NOMO-1 treated with dmso at 0.1 percent for 144 hours (cell line): Measurements from ENCODE around the gene STAMBPL1.
A peak's percentile ranks its signal among the peaks of the same experiment; 100 is the strongest.
"Not testable (repeated sequence)": the region's sequence is repeated elsewhere in the genome, so short reads cannot be mapped to it uniquely, and the experiment has no call there.

Source experiments
- DNase-seq: peaks from one replicate; lab custom pipeline; 2025; ENCODE audit not compliant: unreplicated experiment; lab: John Stamatoyannopoulos, UW

Gene STAMBPL1

DNA sequence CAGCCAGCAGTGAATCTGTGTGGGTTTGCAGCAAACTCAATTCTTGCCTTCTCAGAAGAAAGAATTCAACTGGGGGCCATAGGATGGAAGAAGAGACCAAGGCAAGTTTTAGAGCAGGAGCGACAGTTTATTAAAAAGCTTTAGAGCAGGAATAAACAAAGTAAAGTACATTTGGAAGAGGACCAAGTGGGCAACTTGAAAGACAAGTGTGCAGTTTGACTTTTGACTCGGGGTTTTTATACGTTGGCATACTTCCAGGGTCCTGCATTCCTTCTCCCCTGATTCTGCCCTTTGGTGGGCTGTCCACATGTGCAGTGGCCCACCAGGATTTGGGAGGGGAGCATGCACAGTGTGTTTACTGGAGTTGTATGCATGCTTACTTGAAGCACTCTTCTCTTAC is 25.4 kb upstream of the STAMBPL1 start:
- no peak for DNase-seq

DNA sequence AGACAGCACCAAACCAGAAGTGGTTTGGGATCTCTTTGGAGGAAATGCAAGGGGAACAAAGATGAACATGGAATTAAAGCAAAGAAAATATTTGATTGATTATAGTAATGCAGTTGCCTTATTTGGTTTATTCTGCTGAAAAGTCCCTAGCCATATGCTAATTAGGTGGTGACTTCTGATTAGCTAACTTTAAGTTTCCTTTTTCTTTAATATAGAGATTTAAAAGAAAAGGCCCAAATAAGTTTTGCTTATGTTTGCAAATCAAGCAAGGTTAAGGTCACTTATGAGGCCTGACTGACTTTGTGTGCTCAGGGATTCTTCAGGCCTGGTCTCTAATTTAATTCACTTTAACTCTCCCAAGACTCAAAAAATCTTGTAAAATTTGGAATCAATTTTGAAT is 22.2 kb upstream of the STAMBPL1 start:
- DNase-seq, result no peak

DNA sequence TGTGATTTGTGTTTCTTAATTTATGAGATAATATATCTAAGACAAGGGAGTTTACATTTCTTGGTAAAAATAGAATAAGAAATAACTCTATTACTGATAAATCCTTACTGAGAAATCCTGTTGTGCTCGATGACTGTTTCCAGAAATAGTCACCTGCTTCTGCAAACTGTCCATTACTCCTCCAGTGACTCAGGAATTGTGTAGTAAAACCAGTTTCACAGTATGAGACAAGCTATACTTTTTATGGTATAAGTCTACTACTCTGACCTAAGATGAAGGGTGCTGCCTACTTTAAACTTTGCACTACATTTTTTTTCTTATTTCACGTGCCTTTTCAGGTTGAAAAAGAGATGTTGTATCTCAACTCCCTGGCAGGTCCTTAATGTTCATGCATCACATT is 21.6 kb upstream of the STAMBPL1 start:
- no peak for DNase-seq

DNA sequence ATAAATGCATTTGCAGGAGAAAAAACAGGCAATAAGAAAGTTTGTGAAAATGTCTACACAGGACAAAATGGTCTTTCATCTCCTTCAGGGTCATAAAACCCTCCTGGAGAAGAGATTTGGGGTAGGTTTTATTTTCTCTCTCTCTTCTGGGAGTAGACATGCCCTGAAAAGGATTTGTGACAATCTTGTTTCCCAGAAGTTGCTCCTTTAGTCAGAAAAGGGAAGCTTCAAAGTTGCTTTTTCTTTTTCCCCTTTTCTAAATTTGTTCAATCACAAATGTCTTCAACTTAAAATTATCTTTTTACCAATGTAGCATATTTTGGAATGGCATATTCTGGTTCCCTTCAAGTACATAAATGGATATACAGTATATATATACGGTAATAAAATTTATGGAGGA is 19.0 kb upstream of the STAMBPL1 start:
- DNase-seq, result no peak

DNA sequence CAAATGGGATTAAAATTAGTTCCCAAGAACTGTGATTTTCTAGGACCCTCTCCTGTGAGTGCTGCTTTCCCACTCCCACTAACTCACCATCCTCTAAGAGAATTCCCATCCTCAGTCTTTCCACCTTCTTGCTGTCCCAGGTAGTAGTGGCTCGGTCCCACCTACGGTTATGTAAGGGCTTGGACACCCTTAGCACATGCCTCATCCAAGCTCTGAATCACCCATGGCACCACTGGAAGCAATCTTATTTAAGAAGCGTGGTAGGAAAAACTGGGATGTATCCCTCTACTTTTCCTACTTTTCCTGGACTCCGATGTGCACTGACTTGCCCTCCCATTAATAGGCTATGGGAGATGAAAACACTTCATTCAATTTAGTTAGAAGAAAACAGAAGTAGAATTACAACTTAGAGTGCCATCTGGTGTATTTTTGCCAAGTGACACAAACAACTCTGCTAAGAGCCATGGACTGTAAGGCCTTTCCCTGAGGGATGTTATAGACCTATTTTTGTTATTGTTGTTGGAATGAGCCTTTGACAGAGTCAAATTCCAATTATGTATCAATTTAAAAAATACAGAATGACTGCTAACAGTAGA is 14.7 kb upstream of the STAMBPL1 start:
- DNase-seq, result no peak

DNA sequence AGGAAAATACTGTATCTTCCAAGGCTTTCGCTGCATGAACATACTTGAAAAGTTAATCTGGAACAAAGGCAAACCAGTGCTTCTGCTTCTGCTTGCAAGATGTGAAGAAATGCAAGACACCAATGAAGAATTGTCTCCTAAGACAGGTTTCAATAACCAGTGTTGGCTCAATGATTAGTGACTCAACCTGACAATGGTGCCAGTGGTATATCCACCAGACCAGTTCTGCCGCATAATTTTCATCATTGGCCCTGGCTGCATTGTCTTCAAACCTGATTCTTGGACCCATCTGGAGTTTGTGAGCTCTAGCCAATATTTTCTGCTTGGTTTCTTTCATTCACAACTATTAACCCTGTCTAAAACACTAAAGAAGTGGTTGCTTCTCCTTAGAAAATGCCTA is 13.6 kb upstream of the STAMBPL1 start:
- DNase-seq, result no peak

DNA sequence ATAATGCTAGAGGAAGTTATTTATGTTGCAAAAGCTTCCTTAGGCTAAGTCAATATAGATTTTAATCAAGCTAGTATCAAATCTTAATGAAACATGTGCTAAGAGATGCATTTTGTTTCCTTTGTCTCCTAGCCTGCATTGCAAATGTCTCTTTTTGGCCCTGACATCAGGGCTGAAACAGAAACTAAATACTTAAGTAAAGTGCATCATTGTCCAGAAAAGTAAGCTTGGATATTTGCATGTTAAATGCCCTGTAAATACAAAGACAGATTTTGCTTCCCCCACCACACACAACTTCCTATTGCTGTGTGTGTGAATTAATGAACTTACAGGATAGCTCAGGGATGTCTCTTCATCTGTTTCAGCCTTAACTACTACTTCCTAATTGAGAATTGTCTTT is 10.0 kb upstream of the STAMBPL1 start:
- no peak for DNase-seq

DNA sequence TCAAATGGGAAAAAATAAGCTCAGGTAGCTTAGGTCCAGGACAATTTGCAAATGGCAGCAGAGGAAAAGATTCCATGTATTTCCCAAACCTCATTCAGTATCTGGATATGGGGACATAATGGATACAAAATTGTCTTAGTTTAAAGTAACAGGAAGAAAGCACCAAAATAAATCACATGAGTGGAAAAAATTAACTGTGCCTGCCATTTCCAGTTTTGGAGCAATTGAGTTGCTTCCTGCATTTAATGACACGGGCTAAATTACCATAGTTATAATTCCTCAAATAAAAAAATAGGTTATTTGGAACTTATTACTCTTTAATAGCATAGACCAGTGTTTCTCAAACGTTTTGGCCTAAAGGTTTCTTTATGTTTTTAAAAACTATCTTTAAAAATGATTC is 6.3 kb upstream of the STAMBPL1 start:
- no peak for DNase-seq

DNA sequence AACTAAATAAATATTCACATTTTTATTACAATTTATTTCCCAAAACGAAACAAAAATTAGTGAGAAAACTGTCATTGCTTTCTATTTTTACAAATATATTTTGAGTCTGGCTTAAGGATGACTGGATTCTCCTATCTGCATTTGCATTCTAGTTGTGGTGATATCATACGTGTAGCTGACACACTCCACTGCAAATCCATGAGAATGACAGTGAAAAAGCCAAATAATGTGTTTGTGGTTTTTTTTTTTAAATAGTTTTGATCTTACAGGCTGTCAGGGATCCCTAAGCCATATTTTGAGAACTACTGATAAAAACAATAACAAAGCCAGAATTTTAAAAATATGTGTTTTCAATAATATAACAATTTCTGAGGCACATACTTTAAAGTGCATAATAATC is 5.8 kb upstream of the STAMBPL1 start:
- DNase-seq, result no peak

DNA sequence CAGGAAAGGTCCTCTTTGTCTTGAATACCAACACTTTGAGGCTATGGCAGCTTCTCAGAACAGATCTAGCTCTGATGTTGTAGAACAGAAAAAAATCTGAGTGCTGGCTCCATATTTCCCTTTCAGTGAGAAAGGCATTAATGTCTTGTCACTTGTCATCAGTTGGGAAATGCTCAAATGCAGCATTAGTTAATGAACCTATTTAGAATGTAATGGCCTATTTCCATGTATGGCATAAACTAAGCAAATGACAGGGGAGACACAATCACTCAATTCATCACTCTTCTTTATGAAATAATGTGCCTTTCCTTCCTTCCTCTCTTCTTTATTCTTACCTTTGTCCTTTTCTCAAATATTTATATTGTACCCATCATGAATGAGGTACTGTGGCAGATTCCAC is 5.0 kb upstream of the STAMBPL1 start:
- no peak for DNase-seq

DNA sequence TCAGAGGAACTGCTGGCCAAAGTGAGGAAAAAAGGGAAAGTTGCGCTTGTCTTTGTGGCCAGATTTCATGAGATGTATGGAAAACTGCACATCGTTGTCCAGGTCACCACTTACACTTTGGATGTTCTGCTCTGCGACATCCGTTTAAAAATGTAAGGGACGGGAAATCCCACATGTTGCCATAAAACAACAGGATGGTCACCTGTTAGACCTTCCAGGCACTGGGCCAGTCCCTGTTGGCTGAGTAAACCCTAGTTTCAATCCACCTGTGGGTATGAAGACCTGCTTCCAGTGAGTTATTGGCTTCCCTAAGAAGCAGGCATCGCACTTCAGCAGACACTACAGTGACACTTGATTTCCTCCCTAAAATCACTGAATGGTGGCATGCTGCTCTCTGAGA is 2.7 kb upstream of the STAMBPL1 start:
- no peak for DNase-seq

DNA sequence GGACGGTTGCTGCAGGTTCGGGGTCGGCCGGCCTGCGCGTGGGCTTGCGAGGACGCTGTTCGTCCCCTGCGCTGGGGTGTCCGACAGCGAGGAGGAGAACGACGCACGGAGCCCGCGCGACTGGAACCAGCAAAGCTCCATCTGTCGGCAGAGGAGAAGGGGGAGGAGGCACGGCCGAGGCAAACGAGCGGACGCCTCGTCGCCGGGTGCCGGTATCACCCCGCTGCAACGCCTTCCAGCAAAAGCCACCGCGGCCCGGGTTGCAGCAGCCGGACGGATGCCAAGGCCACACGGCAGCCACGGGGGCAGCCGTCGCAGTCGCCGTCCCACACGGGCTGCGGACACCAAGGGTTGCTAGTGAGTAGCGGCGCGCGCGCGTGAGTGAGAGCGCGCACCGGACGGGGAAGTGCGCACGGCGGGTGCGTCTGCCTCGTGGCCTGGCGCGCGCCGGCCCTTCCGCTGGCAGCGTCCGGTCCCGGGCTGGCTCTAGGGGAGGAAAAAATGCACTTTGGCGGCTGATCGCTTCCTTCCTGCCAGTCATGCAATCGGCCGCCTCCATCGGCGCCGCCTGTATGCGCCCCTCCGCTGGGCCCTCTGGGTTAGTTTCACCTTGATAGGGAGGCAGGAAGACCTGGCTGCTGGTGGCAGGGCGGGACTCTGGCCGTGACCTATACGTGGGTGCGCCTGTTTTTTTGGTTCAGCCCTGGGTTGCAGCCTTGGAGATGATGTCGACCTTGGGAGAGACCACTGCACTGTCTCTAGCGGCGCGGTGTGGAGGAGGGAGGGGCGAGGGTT is 434 bp downstream of the STAMBPL1 start:
- peak; percentile 80 for DNase-seq

DNA sequence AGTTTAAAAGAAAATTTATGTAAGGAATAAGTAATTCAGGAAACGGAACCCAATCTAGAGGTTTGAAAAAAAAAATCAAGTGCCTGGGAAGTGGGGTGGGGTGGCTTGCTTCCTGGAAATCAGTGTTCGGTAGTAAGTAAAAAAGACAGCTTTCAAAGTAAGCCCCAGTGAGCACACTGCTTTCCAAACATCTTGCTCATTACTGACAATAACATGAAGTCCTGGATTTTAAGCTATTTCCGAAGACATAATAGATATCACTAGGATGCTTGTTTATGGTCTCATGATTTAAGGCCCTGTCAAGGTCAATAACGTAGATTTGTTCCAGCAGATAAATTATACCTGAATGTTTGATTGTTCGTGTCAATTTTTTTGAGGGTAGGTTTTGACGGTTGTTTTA is 1.3 kb downstream of the STAMBPL1 start:
- no peak for DNase-seq

DNA sequence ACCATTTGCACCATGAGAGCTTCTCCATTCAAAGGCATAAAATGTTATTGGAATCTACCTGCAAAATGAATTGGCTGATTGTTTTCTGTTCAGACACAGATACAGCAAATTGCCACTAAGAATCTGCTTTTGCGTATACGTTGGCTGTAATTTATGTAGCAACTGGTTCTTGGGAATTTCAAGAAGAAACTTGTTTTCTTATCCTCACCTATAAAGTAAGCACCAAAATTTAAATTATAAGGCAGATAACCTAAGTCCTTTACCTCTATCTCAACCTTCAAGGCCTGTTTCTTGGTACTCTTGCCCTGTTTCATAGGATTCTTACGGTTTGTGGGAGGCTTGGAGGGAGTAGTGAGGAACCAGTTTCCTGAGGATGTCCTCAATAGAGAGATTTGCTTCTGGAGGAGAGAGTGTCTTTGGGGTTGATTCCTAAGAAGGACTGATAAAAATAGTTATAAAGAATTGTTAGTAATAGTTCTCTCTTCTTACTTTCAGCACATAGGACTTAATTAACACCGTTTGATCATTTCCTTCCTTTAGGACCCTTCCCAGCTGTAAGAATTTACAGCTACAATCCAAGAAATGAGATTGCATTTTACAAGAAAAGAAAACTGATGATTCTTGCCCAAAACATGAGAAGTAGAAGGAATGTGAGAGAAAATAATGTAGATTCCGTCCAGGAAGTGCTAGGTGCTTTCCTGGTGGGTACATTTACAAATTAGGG is 2.0 kb downstream of the STAMBPL1 start:
- no peak for DNase-seq

DNA sequence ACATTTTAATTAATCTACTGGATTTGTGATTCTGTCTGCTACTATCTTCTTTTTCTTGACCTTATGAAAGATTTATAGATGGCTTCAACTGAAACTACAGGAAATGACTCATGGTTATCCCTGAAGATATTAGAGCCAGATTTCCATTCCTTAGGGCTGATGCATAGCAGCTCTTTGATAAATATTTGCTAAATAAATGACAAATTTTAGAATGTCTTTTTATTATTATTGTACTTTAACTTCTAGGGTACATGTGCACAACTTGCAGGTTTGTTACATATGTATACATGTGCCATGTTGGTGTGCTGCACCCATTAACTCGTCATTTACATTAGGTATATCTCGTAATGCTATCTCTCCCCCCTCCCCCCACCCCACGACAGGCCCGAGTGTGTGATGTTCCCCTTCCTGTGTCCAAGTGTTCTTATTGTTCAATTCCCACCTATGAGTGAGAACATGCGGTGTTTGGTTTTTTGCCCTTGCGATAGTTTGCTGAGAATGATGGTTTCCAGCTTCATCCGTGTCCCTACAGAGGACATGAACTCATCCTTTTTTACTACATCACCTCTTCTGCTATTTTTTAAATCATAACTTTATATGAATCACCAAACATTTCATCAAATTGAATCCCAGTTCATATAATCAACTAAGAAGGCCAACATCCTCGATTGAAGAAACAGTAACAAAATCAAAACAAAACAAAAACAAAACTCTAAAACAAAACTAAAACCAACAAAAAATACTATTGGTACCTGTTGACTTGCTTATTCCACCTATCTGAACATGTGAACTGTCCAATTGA is 2.8 kb downstream of the STAMBPL1 start:
- DNase-seq, result not testable (repeated sequence)

DNA sequence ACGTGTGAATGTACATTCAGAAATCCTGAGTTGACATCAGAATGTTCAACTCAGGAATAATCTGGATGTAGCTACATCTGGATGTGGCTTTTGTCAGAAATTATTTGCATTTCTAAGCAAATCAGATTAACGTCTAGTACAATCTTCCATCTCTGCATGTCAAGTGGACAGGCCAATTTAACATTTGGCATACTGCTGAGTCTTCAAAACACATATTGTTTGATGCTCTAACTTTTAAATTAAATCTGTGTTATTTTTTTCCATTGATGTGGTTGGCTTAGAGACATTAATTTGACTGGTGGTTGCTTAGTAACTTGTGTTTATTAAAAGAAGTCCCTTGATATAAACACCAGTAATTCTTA is 3.4 kb downstream of the STAMBPL1 start:
- no peak for DNase-seq

DNA sequence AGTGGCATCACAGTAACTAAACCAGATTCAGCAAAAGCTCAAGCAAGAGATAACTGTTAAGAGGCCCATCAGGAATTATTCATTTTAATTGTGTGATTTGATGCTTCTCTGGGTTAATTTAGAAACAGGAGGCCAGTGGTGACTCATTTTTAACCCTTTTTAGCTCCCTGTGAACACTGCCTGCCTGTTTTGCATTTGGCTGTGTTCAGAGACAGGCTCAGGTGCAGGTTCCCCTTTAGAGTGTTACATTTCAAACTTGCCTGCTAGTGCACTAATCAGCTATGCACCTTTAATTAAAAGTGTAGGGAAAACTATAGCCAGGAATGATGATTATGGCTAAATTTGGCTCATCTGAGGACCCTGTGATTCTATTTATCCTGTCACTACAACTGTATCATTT is 6.5 kb downstream of the STAMBPL1 start:
- no peak for DNase-seq

DNA sequence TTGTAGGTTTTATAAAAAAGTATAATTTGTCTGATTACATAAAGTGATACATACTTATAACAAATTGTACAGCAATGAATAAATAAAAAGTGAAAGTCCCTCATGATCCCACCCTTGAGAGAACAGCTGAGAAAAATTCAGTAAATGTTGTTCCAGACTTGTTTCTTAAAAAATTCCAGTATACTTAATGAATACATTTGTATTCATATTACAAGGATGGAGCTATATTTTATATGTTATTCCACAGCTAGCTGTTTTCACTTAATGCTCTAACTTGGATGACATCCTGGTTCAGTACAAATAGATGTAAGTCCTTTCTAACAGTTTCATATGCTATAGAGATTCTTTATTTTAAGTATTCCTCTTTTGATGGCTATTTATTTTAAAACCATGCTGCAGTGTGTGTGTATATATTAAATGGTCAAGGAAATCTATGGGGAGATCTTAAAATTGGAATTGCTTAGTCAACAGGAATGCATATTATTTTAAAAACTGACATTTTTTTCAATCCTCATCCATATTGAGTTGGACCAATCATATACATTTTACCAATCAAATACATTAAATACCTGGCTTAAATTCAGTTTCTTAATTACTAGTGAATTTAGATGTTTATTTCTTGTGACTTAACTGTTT is 8.9 kb downstream of the STAMBPL1 start:
- no peak for DNase-seq

DNA sequence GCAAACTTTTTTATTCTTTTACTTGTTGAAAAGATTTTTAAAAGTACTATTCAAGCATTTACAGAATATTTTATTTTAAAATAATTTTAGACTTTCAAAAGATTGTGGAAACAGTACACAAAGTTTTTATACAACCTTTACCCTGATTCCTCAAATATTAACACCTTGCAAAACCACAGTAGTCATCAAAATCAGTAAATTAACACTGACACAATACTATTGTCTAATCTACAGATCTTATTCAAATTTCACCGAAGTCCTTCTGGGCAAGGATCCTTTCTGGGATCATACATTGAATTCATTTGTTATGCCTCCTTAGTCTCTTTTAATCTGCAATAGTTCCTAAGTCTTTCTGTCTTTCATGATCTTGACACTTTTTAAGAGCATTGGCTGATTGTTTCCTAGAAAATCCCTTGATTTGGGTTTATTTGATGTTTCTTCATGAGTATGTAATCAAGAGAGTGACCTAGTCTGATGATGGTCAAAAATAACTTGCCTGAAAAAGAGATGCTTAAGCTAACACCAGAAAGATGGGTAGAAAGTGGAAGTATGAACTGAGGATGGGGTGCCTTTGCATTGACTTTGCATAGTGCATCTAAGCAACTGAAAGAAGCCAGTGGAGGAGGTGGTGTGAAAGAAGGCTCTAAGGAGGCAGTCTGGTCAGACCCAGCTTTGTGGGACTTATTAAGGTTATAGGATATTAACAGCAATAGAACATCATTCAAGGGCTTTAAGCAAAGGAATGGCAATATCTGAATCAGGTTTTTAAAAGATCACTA is 9.7 kb downstream of the STAMBPL1 start:
- no peak for DNase-seq

DNA sequence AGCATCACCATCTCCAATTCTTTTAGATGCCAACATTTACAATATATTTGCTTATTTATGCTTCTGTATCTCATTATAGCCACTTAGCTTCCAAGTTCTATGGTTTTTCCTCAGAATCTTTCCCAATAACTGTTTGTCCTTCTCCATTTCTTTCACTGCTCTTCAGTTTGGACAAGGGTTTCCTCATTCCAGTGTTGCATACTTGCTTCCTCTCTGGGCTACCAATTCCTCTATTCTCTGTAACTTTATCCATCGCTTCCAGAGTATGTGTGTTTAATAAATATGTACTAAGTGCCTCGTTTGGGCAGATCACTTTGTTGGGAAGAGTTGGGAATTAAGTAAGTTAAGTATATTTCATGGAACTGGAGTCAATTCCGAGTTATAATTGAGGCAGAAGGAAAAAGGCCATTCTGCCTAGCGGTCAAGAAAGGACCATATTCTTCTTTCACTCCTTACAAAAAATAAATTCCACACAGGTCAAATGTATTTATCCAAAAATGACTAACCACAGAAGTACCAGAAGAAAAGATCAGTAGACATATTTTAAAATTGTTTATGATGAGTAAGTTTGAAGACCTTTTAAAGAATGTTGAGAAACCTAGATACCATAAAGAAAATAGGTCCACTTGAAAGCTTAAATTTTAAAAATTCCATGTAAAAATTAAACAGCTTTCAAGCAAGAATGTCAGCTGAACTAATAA is 10.8 kb downstream of the STAMBPL1 start:
- DNase-seq, result no peak
